Kidney epithelial cell (primary cell): ENCODE data around the gene PSMC3IP. TPM values are rescaled to one million over a fixed set of nuclear protein-coding genes. Genes with fewer than 3 reads are reported as not detected.

ENCODE experiments used
- DNase-seq: peaks from one replicate; pipeline ENCODE4 v3.0.0-alpha.2; 2010; ENCODE audit warnings: low read depth
- H3K27me3 ChIP-seq: 2 replicates; pipeline ENCODE4 v1.6.0; 2011; ENCODE audit warnings: low read length; ENCODE audit not compliant: control insufficient read depth, insufficient read depth
- H3K36me3 ChIP-seq: 2 replicates; pipeline ENCODE4 v1.5.1; 2011; ENCODE audit warnings: low read length; ENCODE audit not compliant: control insufficient read depth, insufficient read depth
- H3K4me3 ChIP-seq: 2 replicates; pipeline ENCODE4 v1.5.1; 2011; ENCODE audit warnings: low read depth, mild to moderate bottlenecking, control low read depth, low read length
- total RNA-seq: library from RNA; depleted of rRNA; stranded (reverse); fragments of >200 nt; gene quantifications from 2 replicates; pipeline ENCODE4 v1.2.3, GENCODE V29; 2015
- TF ChIP-seq, protein P1 (sequence below): IDR thresholded peaks from 2 replicates; pipeline ENCODE4 v1.5.1; 2011; ENCODE audit warnings: mild to moderate bottlenecking, moderate library complexity, low read length, control low read depth, inconsistent platforms; ENCODE audit not compliant: insufficient read depth, poor library complexity, severe bottlenecking

The PSMC3IP gene
- total RNA-seq, 1 donor from 2014 or later, result 3.9 TPM

DNA sequence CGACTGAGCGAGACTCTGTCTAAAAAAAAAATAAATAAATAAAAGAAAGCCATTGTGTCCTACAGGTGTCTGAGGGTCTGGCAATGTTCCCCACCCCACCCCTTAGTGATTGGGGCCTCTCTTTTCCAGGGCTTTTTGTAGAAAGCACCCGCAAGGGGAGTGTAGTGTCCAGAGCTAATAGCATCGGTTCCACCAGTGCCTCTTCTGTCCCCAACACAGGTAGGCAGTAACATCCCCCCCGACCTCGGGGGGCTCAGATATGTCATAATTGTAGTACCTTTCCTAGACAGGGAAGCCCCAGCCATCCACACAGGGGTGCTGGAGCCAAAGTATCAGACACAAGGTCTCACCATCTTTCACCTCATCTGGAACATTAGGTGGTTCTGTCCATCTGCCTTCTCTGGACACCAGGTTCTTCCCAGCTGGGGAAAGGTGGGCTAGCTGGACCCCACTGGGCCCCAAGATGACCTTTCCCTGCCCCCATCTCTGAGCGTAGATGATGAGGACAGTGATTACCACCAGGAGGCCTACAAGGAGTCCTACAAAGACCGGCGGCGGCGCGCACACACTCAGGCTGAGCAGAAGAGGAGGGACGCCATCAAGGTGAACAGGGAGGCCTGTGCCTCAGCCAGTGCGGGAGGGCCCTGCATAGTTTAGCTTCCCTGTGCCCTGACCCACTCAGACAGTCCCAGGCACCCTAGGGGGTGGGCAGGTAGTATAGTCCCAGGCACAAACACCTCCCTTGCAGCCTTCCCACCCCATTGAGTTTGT, 9.0 kb downstream of the PSMC3IP start:
- TF ChIP-seq, protein P1, sequence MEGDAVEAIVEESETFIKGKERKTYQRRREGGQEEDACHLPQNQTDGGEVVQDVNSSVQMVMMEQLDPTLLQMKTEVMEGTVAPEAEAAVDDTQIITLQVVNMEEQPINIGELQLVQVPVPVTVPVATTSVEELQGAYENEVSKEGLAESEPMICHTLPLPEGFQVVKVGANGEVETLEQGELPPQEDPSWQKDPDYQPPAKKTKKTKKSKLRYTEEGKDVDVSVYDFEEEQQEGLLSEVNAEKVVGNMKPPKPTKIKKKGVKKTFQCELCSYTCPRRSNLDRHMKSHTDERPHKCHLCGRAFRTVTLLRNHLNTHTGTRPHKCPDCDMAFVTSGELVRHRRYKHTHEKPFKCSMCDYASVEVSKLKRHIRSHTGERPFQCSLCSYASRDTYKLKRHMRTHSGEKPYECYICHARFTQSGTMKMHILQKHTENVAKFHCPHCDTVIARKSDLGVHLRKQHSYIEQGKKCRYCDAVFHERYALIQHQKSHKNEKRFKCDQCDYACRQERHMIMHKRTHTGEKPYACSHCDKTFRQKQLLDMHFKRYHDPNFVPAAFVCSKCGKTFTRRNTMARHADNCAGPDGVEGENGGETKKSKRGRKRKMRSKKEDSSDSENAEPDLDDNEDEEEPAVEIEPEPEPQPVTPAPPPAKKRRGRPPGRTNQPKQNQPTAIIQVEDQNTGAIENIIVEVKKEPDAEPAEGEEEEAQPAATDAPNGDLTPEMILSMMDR, result no peak
- peaks cover 4% of the 10 kb centered on the region for H3K36me3 ChIP-seq

DNA sequence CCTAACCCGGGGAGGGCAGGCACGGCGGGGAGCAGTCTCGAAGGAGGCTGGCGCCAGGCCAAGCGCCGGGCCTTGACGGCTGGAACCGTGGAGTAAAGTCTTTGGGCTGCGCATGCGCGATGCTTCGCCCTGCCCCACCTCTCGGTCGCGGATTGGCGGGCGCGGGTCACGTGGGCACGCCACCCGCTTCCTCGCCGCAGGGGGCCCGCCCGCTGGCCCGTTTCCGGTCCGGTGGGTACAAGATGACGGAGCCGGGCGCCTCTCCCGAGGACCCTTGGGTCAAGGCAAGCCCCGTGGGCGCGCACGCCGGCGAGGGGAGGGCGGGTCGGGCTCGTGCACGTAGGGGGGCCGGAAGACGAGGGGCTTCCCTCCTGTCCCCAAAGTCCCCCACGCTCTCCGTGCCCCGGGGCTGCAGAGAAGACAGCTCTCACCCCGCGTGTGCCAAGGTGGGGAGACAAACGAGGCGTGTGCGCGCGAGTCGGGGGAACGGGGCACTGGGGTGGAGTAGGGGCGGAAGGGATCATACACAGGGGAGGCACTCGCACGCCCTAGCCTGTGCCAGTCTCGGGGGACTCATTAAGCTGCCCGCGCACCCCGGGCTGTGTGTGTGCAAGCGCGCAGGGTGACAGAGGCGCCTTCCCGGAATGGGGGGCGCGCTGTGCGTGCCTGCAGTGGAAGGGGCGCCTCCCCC, 10.5 kb downstream of the PSMC3IP start, which contains the start of gene MLX:
Gene MLX, plus strand, starts transcription at position 218 of the 691 bp plus-strand sequence. Its CDS starts 25 bp downstream, at position 243.
- TF ChIP-seq, protein P1, result no peak
- Histone ChIP-seq H3K27me3 (no peaks in the 10 kb centered on the region), H3K4me3 (peak within 1 kb of the TSS; percentile 78), H3K36me3 (peaks cover 4% of the 10 kb centered on the region)
- no peak for DNase-seq

More for the DNA sequence above, 9.0 kb downstream of the PSMC3IP start:
- DNase-seq, result no peak
- Histone ChIP-seq H3K27me3 (no peaks in the 10 kb centered on the region), H3K4me3 (no peak overlapping the region)

DNA sequence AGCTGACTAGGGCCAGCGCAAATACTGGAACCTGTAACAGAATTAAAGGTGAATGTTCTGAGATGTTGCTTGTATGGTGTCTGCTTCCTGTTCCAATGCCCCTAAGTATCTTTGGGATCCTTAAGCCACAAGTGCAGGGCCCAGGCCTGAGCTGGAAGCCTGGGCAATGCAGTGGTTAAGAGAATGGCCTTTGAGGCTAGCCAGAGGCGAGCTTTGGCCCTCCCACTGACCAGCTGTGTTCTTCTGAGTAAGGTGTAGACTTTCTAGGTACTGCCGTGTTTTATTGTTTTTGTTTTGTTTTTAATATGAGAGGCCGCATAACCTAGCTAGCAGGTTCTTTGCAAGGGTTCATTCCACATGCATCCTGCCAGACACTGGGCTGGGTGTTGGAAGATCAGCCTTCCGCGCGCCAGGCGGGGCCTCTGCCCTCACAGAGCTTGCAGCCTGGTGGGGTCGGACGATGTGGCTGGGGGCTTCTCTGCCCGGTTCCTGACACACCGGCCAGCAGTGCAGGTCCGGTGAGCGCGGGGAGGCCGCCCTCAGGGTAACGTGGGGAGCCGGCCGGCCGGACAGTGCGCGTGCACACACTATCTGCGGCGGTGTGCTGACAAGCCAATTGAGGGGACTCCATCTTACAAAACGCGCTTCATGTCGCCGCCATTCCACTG, 11.2 kb downstream of the PSMC3IP start:
- Histone ChIP-seq H3K36me3 (peaks cover 4% of the 10 kb centered on the region), H3K4me3 (peak overlapping the region; percentile 78), H3K27me3 (no peaks in the 10 kb centered on the region)
- TF ChIP-seq, protein P1, result no peak
- no peak for DNase-seq

DNA sequence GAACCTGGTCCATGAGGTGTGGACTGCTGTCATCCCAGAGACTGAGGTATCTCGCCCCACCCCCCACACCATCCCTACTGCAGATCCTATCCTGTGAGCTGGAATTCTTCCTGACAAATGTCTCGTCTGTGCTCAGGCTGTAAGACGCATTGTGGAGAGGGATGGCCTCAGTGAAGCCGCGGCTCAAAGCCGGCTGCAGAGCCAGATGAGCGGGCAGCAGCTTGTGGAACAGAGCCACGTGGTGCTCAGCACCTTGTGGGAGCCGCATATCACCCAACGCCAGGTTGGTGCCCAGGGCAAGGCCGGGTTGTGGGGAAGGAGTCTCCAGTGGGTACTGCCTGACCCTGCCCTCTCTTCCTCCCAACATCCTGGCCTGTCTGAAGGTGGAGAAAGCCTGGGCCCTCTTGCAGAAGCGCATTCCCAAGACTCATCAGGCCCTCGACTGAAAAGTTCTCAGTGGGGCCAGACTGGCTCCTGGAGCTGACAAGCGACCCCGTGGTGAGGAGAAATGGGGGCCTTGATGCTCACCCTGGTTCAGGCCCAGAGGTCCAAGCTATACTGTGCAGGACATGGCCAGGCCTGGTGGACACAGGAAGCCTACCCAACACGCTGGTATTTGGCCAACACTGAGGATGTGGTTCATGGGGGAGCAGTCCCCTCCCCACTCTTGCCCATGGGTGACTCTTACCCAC, 11.9 kb downstream of the PSMC3IP start:
- TF ChIP-seq, protein P1, result no peak
- Histone ChIP-seq H3K36me3 (peaks cover 4% of the 10 kb centered on the region), H3K27me3 (no peaks in the 10 kb centered on the region), H3K4me3 (no peak overlapping the region)
- DNase-seq, result no peak

DNA sequence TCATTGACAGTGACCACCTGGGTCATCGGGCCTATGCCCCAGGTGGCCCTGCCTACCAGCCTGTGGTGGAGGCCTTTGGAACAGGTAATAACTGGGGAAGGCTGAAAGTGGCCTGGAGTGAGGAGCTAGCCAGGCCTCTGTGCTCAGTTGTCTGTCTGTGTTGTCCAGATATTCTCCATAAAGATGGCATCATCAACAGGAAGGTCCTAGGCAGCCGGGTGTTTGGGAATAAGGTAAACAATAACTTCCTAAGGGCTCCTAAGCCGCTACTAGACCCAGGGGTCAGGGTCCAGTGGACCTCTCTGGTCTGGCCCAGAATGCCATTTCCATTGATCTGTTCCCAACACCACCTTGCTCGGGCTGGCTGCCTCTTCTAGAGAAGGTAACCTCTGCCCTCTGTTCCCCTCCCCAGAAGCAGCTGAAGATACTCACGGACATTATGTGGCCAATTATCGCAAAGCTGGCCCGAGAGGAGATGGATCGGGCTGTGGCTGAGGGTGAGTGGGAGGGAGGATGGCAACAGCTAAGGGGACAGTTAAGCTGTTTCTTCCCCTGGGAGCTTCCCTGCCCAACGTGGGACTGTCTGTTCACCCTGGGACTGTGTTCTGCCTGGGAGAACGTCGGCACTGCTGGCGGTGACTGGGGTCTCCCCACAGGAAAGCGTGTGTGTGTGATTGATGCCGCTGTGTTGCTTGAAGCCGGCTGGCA, 12.6 kb downstream of the PSMC3IP start:
- DNase-seq, result no peak
- TF ChIP-seq, protein P1, result no peak
- Histone ChIP-seq H3K27me3 (no peaks in the 10 kb centered on the region), H3K4me3 (no peak overlapping the region), H3K36me3 (peaks cover 4% of the 10 kb centered on the region)
